Jurkat, Clone E6-1 (cell line): ENCODE measurements around the gene TRAPPC2.
A peak's percentile ranks its signal among the peaks of the same experiment; 100 is the strongest.
"Not testable (repeated sequence)": the region's sequence is repeated elsewhere in the genome, so short reads cannot be mapped to it uniquely, and the experiment has no call there.

ENCODE experiments used
- DNase-seq: peaks from one replicate; pipeline ENCODE4 v3.0.0-alpha.2; 2011; ENCODE audit warnings: low read depth, low spot score
- H3K4me3 ChIP-seq: 2 replicates; pipeline ENCODE4 v1.5.1; 2011; ENCODE audit warnings: mild to moderate bottlenecking, low read length, control low read depth, moderate library complexity

The TRAPPC2 gene

GRCh38 chrX:13750812-13751211 lies 16.4 kb upstream of the TRAPPC2 start:
- no peak overlapping the region for H3K4me3 ChIP-seq
- no peak for DNase-seq

DNA sequence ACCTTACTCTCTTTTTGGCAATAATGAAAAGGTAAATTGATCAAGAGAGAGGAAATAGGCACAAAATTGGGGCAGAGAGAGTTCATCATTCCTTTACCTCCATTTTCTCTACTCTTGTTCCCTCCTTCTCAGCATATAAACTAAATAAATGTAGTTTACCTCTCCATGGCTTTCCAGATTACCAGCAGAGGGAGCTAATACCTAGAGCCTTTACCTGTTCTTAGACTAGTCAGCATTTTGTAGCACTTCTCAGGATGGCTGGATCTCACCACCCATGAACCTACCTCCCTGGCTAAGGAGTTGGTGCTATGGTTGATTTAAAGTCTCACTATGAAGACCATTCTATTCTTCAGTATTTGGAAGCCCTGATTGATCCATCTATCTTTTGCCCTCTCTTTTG lies 15.8 kb upstream of the TRAPPC2 start:
- no peak overlapping the region for H3K4me3 ChIP-seq
- peak; percentile 21 for DNase-seq

DNA sequence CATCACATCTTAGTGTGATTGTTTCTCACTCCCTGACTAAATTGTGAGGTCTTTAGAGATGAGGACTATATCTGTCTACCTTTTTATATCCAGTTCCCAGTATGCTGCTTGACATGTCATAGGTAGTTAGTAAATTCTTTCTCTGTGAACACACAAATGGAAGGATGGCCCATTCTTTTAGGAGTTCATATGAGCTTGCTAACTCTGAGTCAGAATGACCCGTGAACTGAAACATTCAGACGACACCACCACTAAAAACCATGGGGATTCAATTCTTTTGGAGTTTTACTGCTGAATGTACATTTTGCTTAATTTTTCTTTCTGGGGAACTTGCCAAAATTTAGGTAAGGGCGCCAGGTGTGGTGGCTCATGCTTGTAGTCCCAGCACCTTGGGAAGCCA lies 14.1 kb upstream of the TRAPPC2 start:
- DNase-seq = no peak
- no peak overlapping the region for H3K4me3 ChIP-seq

GRCh38 chrX:13747836-13748235 lies 13.4 kb upstream of the TRAPPC2 start:
- DNase-seq = no peak
- no peak overlapping the region for H3K4me3 ChIP-seq

DNA sequence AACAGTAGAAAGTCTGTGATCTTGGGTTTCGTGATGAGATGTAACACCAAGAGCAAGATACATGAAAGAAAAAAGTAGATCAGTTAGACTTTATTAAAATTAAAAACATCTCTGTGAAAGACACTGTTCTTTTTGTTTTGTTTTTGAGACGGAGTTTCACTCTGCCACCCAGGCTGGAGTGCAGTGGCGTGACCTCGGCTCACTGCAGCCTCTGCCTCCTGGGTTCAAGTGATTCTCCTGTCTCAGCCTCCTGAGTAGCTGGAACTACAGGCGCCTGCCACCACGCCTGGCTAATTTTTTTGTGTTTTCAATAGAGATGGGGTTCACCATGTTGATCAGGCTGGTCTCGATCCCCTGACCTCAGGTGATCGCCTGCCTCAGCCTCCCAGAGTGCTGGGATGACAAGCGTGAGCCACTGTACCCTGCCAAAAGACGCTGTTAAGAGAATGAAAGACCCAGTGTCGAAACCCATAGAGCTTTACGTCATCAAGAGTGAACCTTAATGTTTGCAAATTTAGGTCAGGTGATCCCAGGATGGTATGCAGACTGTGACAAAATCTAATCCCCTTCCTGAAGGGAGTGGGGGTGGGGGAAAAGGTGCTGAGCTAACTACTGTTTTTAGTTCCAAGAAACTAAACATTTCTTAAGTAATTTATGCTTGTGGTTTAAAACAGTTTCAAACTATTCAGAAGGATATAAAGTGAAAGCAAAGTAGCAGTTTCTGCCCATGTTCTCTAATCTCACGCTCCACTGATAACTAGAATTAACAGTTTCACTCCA lies 8.2 kb upstream of the TRAPPC2 start:
- H3K4me3 ChIP-seq = no peak overlapping the region
- DNase-seq = no peak

DNA sequence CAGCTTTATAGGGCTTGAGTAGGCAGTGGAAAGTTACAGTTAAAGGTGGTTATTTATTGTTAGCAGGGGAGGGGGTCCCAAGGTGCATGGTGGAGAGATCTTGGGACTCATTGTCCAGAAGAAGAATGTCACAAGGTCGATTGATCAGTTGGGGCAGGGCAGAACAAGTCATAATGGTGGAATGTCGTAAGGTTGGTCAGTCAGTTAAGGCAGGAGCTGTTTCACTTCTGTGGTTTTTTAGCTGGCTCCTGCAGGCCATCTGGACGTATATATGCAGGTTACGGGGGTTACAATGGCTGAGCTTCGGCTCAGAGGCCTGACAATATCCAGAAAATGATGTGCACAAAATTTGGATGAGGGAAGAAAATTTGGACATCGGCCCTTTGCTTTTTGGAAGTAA lies 7.3 kb upstream of the TRAPPC2 start:
- H3K4me3 ChIP-seq = no peak overlapping the region
- DNase-seq = no peak

DNA sequence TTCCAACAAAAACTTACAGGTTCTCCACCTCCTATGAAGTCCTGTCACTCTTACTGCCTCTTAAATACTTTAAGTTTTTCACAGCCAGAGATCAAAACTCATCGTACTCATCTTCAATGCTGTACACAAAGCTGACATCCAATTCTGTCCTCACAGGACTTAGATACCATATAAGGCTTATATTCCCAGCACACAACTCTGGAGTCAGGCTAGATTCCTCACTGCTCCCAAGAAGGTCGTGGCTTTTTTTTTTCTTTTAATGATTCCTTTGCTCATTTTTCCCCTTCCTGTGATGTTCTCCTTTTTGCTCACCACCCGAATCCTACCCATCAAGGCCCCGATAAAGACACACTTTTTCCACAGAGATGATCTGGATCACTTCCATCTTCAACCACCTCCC lies 914 bp downstream of the TRAPPC2 start:
- peak overlapping the region; percentile 84 for H3K4me3 ChIP-seq

GRCh38 chrX:13732246-13733067 lies 2.0 kb downstream of the TRAPPC2 start:
- no peak overlapping the region for H3K4me3 ChIP-seq
- no peak for DNase-seq

More for the DNA sequence above, 914 bp downstream of the TRAPPC2 start:
- no peak for DNase-seq

- not testable (repeated sequence) for H3K4me3 ChIP-seq, DNase-seq
These were observed 3.9 kb downstream of the TRAPPC2 start for GRCh38 chrX:13730523-13730922.

DNA sequence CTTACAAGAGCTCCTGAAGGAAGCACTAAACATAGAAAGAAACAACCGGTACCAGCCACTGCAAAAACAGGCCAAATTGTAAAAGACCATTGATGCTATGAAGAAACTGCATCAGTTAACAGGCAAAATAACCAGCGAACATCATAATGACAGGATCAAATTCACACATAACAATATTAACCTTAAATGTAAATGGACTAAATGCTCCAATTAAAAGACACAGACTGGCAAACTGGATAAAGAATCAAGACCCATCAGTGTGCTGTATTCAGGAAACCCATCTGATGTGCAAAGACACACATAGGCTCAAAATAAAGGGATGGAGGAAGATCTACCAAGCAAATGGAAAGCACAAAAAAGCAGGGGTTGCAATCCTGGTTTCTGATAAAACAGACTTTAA lies 7.8 kb downstream of the TRAPPC2 start:
- H3K4me3 ChIP-seq, DNase-seq: not testable (repeated sequence)

GRCh38 chrX:13724878-13725277 lies 9.5 kb downstream of the TRAPPC2 start:
- not testable (repeated sequence) for DNase-seq, H3K4me3 ChIP-seq

DNA sequence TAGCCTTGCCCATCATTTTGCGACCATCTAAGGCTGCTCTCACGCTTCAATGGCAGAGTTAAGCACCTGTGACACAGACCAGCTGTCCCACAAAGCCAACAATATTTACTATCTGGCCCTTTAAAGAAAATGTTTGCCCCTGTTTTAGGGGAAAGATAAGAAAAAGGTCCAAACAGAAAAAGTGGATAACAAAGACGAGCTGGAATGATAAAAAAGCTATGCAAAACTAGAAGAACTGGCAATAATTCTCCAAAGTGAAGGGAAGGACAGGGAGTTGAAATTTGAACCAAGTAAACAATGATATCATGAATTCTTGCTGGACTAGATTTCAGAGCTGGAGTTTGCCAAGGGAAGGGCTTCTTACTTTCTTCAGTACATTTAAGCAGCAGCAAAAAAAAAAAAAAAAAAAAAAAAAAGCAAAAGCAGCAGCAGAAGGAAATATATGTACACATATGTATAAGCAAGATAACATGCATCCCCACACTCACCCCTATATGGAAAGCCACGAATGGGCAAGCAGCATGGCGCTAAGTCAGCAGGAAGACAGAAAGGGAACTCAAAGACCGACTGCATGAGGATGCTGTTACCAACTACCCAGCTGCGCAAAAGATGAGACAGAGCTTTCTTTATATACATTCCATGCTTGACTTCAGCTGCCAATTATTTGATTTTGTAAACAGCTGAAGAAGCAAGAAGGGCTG lies 12.5 kb downstream of the TRAPPC2 start:
- peak; percentile 25 for DNase-seq
- no peak overlapping the region for H3K4me3 ChIP-seq

GRCh38 chrX:13721371-13721770 lies 13.0 kb downstream of the TRAPPC2 start:
- no peak for DNase-seq
- H3K4me3 ChIP-seq = no peak overlapping the region

DNA sequence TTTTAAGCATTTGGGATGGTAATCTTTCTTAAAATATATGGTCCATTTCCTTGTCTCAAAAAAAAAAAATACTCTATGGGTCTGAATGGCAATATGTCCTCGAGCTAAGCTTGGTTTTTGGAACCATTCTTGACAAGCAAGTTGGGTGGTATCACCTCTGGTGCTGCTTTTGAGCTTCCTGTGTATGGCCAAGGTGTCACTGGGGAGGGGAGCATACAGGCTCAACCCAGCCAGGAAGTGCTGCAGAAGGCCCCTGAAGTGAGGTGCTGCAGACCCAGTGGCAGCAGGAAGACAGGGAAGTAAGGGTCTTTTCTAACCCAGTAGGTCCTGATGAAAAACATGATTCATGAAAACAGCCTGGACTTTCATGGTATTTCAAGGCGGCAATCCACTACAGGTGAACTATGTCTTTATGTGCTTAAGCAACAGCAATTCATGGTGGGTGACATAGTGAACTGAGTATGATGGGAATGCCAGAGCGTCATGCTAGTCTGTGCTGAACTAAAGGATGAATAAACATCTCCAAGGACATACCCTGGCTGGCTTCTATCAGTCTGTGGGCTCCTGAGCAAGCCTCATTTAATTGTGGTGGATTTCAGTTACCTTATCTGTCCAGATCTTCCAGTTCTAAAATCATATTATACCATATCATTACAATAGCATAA lies 15.1 kb downstream of the TRAPPC2 start:
- no peak for DNase-seq
- no peak overlapping the region for H3K4me3 ChIP-seq

- no peak for DNase-seq
These were observed 16.5 kb downstream of the TRAPPC2 start for GRCh38 chrX:13717700-13718472.

GRCh38 chrX:13716905-13717304 lies 17.5 kb downstream of the TRAPPC2 start:
- H3K4me3 ChIP-seq = no peak overlapping the region
- DNase-seq = no peak

More at GRCh38 chrX:13717700-13718472, 16.5 kb downstream of the TRAPPC2 start:
- no peak overlapping the region for H3K4me3 ChIP-seq

GRCh38 chrX:13716455-13716854 lies 18.0 kb downstream of the TRAPPC2 start:
- no peak for DNase-seq
- H3K4me3 ChIP-seq = no peak overlapping the region

DNA sequence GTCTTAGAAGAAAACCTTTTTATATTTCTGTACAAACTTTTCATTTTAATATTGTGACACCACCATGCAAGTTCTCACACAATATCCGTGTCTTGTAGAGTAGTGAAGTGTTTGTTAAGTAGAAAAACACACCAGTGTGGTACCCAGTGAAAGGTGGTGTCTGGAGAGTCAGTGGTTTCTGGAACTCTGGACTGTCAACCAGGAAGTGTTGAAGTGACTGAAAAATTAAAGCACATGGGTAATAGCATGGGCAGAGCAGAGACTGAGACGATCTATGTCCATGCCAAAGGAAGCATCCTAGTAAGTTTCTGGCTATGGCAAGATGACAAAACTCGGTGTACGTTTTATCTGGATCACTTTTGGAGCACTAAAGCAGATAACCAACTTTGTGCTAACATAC lies 23.3 kb downstream of the TRAPPC2 start:
- no peak overlapping the region for H3K4me3 ChIP-seq
- DNase-seq = no peak

DNA sequence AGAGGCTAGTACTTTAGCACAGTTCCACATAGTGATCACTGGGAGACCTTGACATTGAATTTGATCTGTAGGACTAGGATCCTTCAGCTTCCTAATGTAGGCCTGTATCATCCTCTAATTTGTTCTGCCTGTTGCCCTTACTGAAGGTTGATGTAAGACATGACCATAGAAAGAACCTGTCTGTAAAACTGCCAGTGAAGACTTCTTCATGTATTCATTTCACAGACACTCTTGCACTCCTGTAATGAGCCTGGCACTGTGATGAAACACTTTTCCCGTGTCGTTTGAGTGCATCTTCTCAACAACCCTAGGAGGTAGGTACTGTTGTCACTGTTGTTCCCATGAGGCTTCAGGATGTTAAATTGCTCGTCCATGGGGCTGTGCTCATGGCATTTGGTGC lies 30.8 kb downstream of the TRAPPC2 start:
- H3K4me3 ChIP-seq = no peak overlapping the region
- DNase-seq = no peak
